ENCODE data around the gene CSPG5.

DNA sequence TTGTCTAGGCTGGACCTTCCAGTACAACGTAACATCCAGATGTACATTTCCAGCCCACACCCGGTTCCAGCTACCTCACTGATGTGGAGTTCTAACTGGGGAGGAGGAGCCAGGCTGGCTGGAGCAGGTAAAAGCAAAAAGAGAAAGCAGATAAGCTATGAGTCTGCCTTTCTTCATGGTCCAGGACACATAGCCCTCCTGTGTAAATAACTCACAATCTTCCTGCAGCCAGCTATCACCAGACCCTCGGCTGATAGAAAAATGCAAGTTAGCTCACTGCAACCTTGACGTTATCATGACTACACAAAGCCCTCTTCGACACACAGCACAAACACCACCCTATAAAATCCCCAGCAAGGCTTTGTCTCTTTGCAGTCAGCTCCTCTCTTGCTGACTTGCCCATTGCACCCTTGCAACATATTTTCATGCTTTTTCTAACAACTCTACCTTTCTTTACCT is 44.6 kb downstream of the CSPG5 start:
- TF ChIP-seq, protein P1, sequence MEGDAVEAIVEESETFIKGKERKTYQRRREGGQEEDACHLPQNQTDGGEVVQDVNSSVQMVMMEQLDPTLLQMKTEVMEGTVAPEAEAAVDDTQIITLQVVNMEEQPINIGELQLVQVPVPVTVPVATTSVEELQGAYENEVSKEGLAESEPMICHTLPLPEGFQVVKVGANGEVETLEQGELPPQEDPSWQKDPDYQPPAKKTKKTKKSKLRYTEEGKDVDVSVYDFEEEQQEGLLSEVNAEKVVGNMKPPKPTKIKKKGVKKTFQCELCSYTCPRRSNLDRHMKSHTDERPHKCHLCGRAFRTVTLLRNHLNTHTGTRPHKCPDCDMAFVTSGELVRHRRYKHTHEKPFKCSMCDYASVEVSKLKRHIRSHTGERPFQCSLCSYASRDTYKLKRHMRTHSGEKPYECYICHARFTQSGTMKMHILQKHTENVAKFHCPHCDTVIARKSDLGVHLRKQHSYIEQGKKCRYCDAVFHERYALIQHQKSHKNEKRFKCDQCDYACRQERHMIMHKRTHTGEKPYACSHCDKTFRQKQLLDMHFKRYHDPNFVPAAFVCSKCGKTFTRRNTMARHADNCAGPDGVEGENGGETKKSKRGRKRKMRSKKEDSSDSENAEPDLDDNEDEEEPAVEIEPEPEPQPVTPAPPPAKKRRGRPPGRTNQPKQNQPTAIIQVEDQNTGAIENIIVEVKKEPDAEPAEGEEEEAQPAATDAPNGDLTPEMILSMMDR (IDR thresholded peaks at IDR 0.05), result no peak
- TF ChIP-seq EP300 (IDR thresholded peaks at IDR 0.05) (no peak), POLR2AphosphoS5 (IDR thresholded peaks at IDR 0.05) (no peak), POLR2A (IDR thresholded peaks at IDR 0.05) (no peak)
